Measurements from ENCODE around the gene CHN2.

Gene CHN2

GRCh38 chr7:29315122-29315891 lies 120.7 kb downstream of the CHN2 start:
- DNase-seq = no peak

GRCh38 chr7:29315892-29316270 lies 121.3 kb downstream of the CHN2 start:
- DNase-seq = no peak

GRCh38 chr7:29316926-29317325 lies 122.4 kb downstream of the CHN2 start:
- no peak for DNase-seq

- DNase-seq = no peak
Measured at GRCh38 chr7:29318853-29319718, 124.5 kb downstream of the CHN2 start.

- no peak for DNase-seq
Measured at GRCh38 chr7:29319719-29320521, 125.3 kb downstream of the CHN2 start.

- no peak for DNase-seq
Measured at GRCh38 chr7:29320577-29320976, 126.0 kb downstream of the CHN2 start.

GRCh38 chr7:29322023-29322712 lies 127.6 kb downstream of the CHN2 start:
- no peak for DNase-seq

- DNase-seq = no peak
Measured at GRCh38 chr7:29325476-29325875, 130.9 kb downstream of the CHN2 start.

GRCh38 chr7:29326864-29327263 lies 132.3 kb downstream of the CHN2 start:
- DNase-seq = no peak

- DNase-seq = no peak
Measured at GRCh38 chr7:29327455-29327854, 132.9 kb downstream of the CHN2 start.

GRCh38 chr7:29328045-29328444 lies 133.5 kb downstream of the CHN2 start:
- DNase-seq = no peak

- DNase-seq = no peak
Measured at GRCh38 chr7:29328811-29329210, 134.2 kb downstream of the CHN2 start.

GRCh38 chr7:29329686-29330085 lies 135.1 kb downstream of the CHN2 start:
- DNase-seq = no peak

GRCh38 chr7:29330136-29330535 lies 135.6 kb downstream of the CHN2 start:
- no peak for DNase-seq

GRCh38 chr7:29331163-29331562 lies 136.6 kb downstream of the CHN2 start:
- no peak for DNase-seq

- DNase-seq = no peak
Measured at GRCh38 chr7:29332042-29332811, 137.7 kb downstream of the CHN2 start.

GRCh38 chr7:29332875-29333855 lies 138.6 kb downstream of the CHN2 start:
- DNase-seq = no peak

GRCh38 chr7:29335188-29336083 lies 140.9 kb downstream of the CHN2 start:
- no peak for DNase-seq

- DNase-seq = peak in 4 of 6 experiments; percentile 6 to 48 (median 32)
Measured at GRCh38 chr7:29337546-29338116, 143.1 kb downstream of the CHN2 start.
